ENCODE measurements around the gene DHRS7. TPM values are rescaled to one million over a fixed set of nuclear protein-coding genes. Genes with fewer than 3 reads are reported as not detected.

DHRS7 gene
- total and polyA plus RNA-seq, 10 of the 15 experiments (the other 5 are each of a cell fraction or from before 2014, with no cell fraction given) = 55.0 to 99.8 (median 62.2) TPM

DNA sequence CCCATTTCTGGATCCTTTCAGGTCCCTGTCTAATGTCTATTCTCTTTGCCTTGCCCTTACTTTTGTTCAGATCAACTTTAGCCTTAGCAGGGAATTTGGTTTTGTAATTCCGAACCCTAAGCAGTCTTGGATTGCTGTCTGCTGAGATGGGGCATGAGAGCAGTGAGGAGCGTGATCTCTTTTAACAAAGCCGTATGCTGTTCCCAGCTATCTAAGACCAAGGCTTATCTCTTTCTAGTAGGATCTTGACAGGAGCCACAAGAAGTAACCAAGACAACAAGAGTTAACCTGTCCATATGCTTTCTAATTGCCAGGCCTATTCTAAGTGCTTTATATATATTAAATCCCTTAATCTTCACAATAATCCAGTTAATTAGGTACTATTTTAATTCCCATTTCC, 4.5 kb upstream of the DHRS7 start:
- Histone ChIP-seq H3K36me3 (ENCODE audit: control insufficient read depth in 2 of 2, insufficient read depth in 2 of 2, low read length in 1 of 2) (no peaks in the 10 kb centered on the region), H4K20me1 (ENCODE audit: control insufficient read depth, insufficient read depth) (no peaks in the 10 kb centered on the region), H3K4me1 (ENCODE audit: control insufficient read depth, insufficient read depth, low read length) (peaks cover 8% of the 10 kb centered on the region), H3K9ac (ENCODE audit: control insufficient read depth, insufficient read depth, low read length) (no peak overlapping the region), H3K79me2 (ENCODE audit: control insufficient read depth, insufficient read depth, low read length) (peaks cover 4% of the 10 kb centered on the region), H3K4me2 (ENCODE audit: control insufficient read depth, insufficient read depth) (no peak overlapping the region), H3K27ac (ENCODE audit: control insufficient read depth, insufficient read depth) (no peak overlapping the region), H2AFZ (ENCODE audit: control insufficient read depth, low read depth, low read length) (no peak overlapping the region), H3K27me3 (replicated peaks in 1 of 2; ENCODE audit: control insufficient read depth in 2 of 2, insufficient read depth in 2 of 2, low read length in 1 of 2) (no peaks in the 10 kb centered on the region), H3K4me3 (no peak overlapping the region), H3K9me3 (replicated peaks; ENCODE audit: control insufficient read depth, insufficient read depth, low read length) (no peaks in the 10 kb centered on the region)
- ChIA-PET POLR2A (interaction anchor here (0.7 kb wide), 1 partner anchor 15 kb away, joined by 3 read pairs; no protein-coding TSS in a partner anchor), CTCF (interaction anchor here (0.9 to 3.4 kb wide), 4 partner anchors 14 to 393 kb away, joined by 3 to 34 read pairs (median 4); no protein-coding TSS in a partner anchor), RAD21 (ENCODE audit: unreplicated experiment) (interaction anchor here (0.8 kb wide), 1 partner anchor 103 kb away, joined by 4 read pairs; no protein-coding TSS in a partner anchor), SMC1A (ENCODE audit: uncharacterized antibody, unreplicated experiment) (interaction anchor here (1.0 to 3.8 kb wide), 4 partner anchors 13 to 209 kb away, joined by 3 to 46 read pairs (median 4); no protein-coding TSS in a partner anchor)
- BruUV-seq (replicated peaks) = no TSS peak
- 96% methylated on average over 3 of the region's 3 CpGs for WGBS (ENCODE audit: insufficient coverage, insufficient replicate concordance, low lambda C conversion rate, missing lambda C conversion rate)
- TF ChIP-seq NFYA (IDR thresholded peaks at IDR 0.05; ENCODE audit: borderline replicate concordance, low read depth, low read length) = no peak
- TF ChIP-seq TBL1XR1 (IDR thresholded peaks at IDR 0.05; ENCODE audit: low read depth, low read length) = no peak
- no peak for TF ChIP-seq RB1 (IDR thresholded peaks at IDR 0.05; ENCODE audit: borderline replicate concordance)
- no peak for TF ChIP-seq RFX5 (IDR thresholded peaks at IDR 0.05; ENCODE audit: low read depth, low read length)
- no peak for TF ChIP-seq MTA3 (IDR thresholded peaks at IDR 0.05; ENCODE audit: borderline replicate concordance, low read length)
- no peak for TF ChIP-seq ZNF622 (IDR thresholded peaks at IDR 0.05)
- TF ChIP-seq, protein P1, sequence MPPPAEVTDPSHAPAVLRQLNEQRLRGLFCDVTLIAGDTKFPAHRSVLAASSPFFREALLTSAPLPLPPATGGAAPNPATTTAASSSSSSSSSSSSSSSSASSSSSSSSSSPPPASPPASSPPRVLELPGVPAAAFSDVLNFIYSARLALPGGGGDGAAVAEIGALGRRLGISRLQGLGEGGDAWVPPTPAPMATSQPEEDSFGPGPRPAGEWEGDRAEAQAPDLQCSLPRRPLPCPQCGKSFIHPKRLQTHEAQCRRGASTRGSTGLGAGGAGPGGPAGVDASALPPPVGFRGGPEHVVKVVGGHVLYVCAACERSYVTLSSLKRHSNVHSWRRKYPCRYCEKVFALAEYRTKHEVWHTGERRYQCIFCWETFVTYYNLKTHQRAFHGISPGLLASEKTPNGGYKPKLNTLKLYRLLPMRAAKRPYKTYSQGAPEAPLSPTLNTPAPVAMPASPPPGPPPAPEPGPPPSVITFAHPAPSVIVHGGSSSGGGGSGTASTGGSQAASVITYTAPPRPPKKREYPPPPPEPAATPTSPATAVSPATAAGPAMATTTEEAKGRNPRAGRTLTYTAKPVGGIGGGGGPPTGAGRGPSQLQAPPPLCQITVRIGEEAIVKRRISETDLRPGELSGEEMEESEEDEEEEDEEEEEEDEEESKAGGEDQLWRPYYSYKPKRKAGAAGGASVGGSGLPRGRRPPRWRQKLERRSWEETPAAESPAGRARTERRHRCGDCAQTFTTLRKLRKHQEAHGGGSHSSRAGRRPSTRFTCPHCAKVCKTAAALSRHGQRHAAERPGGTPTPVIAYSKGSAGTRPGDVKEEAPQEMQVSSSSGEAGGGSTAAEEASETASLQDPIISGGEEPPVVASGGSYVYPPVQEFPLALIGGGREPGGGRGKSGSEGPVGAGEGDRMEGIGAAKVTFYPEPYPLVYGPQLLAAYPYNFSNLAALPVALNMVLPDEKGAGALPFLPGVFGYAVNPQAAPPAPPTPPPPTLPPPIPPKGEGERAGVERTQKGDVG (CRISPR knock-in tag; IDR thresholded peaks at IDR 0.05) = no peak
- TF ChIP-seq POLR2A (IDR thresholded peaks at IDR 0.05; ENCODE audit: low read depth, low read length) = no peak
- TF ChIP-seq YBX1 (IDR thresholded peaks at IDR 0.05) = no peak
- TF ChIP-seq GABPA (IDR thresholded peaks at IDR 0.05; ENCODE audit: low read depth) = no peak
- in situ Hi-C loops (cut with MboI) (loop anchor here (25.0 kb wide), 1 partner anchor 682 kb away; the partner anchor contains the start of genes JKAMP and L3HYPDH), intact Hi-C loops (cut with micrococcal nuclease; ENCODE audit: unreplicated experiment) (loop anchor here (5.0 to 10.0 kb wide), 3 partner anchors 107 to 685 kb away; partner anchors contain the start of genes JKAMP and L3HYPDH)
- ATAC-seq = no peak
- no peak for FAIRE-seq
- DNase-seq (ENCODE audit: low read depth, low spot score) = no peak

Measured in GM12878 (cell line).